Measurements from ENCODE around the gene NPAS2.

GRCh38 chr2:100771125-100771524 lies 48.8 kb upstream of the NPAS2 start:
- no peak for TF ChIP-seq RCOR1 (IDR thresholded peaks at IDR 0.05; ENCODE audit: low read length)
- no peak for TF ChIP-seq MAX (IDR thresholded peaks at IDR 0.05; ENCODE audit: low read depth)
- no peak for TF ChIP-seq TCF12 (IDR thresholded peaks at IDR 0.05)
- no peak for TF ChIP-seq CTCF (IDR thresholded peaks at IDR 0.05)
- no peak for TF ChIP-seq EP300 (IDR thresholded peaks at IDR 0.05; ENCODE audit: borderline replicate concordance in 1 of 2, low read depth in 1 of 2, low read length in 1 of 2)
- TF ChIP-seq MXI1 (IDR thresholded peaks at IDR 0.05; ENCODE audit: low read depth, low read length) = no peak
- no peak for TF ChIP-seq EZH2phosphoT487 (IDR thresholded peaks at IDR 0.05; ENCODE audit: borderline replicate concordance, low read depth)
- TF ChIP-seq RAD21 (IDR thresholded peaks at IDR 0.05; ENCODE audit: low read length) = no peak
- no peak for TF ChIP-seq GATA2 (CRISPR knock-in tag; IDR thresholded peaks at IDR 0.05)
- TF ChIP-seq RFX5 (IDR thresholded peaks at IDR 0.05; ENCODE audit: low read length) = no peak
- TF ChIP-seq FOXM1 (IDR thresholded peaks at IDR 0.05; ENCODE audit: low read depth) = no peak
- no peak for TF ChIP-seq SIN3A (IDR thresholded peaks at IDR 0.05; ENCODE audit: borderline replicate concordance, low read depth, low read length)

All from SK-N-SH (cell line).